K562 (cell line): ENCODE data around the gene TSC1. TPM values are rescaled to one million over a fixed set of nuclear protein-coding genes. Genes with fewer than 3 reads are reported as not detected.

Experiments
- CAMTA2 ChIP-seq: fragments of 250-450 bp; sonication (Bioruptor Pico); conservative IDR thresholded peaks from 2 replicates; pipeline ENCODE4 v1.5.1; 2022
- FOXA3 ChIP-seq, 2 experiments: fragments of 450-650 bp in 1 of 2; sonication (generic) in 1 of 2; formaldehyde crosslinking; IDR thresholded peaks in 1 of 2; conservative IDR thresholded peaks in 1 of 2; 2 replicates each; pipeline versions ENCODE4 v1.4.0 to v1.8.0; 2020 to 2022; ENCODE audit warnings: mild to moderate bottlenecking in 2 of 2, missing genetic modification reagents in 1 of 2
- FOXK2 ChIP-seq, 2 experiments: fragments of 450-650 bp; IDR thresholded peaks in 1 of 2; conservative IDR thresholded peaks in 1 of 2; 2 replicates each; pipeline ENCODE4 v1.6.1; 2016; ENCODE audit warnings: low read depth in 2 of 2, mild to moderate bottlenecking in 1 of 2
- HCFC1 ChIP-seq: IDR thresholded peaks from 2 replicates; pipeline ENCODE4 v1.6.1; 2012; ENCODE audit warnings: low read depth, low read length, improper control_type of control experiment
- KLF1 ChIP-seq: fragments of 450-650 bp; IDR thresholded peaks from 2 replicates; pipeline ENCODE4 v1.6.1; 2016; ENCODE audit warnings: missing genetic modification characterization, missing compliant biosample characterization
- L3MBTL2 ChIP-seq: fragments of 450-650 bp; IDR thresholded peaks from 2 replicates; pipeline ENCODE4 v1.6.1; 2016; ENCODE audit warnings: mild to moderate bottlenecking, moderate library complexity
- MAFK ChIP-seq: IDR thresholded peaks from 2 replicates; pipeline ENCODE4 v1.6.1; 2011; ENCODE audit warnings: low read length, improper control_type of control experiment
- MAX ChIP-seq: sonication (generic); formaldehyde crosslinking; IDR thresholded peaks from 2 replicates; pipeline ENCODE4 v1.9.0; 2022; ENCODE audit warnings: mild to moderate bottlenecking, missing genetic modification reagents
- MYBL2 ChIP-seq, 2 experiments: fragments of 450-650 bp in 1 of 2; sonication (generic) in 1 of 2; formaldehyde crosslinking in 1 of 2; IDR thresholded peaks; 2 replicates each; pipeline versions ENCODE4 v1.6.1 to v1.8.1; 2017 to 2022; ENCODE audit warnings: borderline replicate concordance in 1 of 2, inconsistent platforms in 1 of 2, low read depth in 1 of 2, mild to moderate bottlenecking in 1 of 2, missing genetic modification reagents in 1 of 2, moderate library complexity in 1 of 2
- NR2C1 ChIP-seq, 2 experiments: fragments of 450-650 bp; IDR thresholded peaks; 2 replicates each; pipeline ENCODE4 v1.6.1; 2017; ENCODE audit warnings: mild to moderate bottlenecking in 2 of 2, antibody characterized with exemption in 1 of 2, inconsistent platforms in 1 of 2, missing compliant biosample characterization in 1 of 2, missing genetic modification characterization in 1 of 2
- SMAD4 ChIP-seq: fragments of 250-450 bp; sonication (Bioruptor Pico); conservative IDR thresholded peaks from 2 replicates; pipeline ENCODE4 v1.8.0; 2021; ENCODE audit warnings: inconsistent platforms, mild to moderate bottlenecking, moderate library complexity
- SREBF2 ChIP-seq: sonication (generic); formaldehyde crosslinking; IDR thresholded peaks from 2 replicates; pipeline ENCODE4 v1.4.0; 2020; ENCODE audit warnings: mild to moderate bottlenecking, missing genetic modification reagents
- TAL1 ChIP-seq: fragments of 450-650 bp; IDR thresholded peaks from 2 replicates; pipeline ENCODE4 v1.6.1; 2016; ENCODE audit warnings: mild to moderate bottlenecking
- TBP ChIP-seq: optimal IDR thresholded peaks from 2 replicates; pipeline ENCODE3; 2011; ENCODE audit warnings: low read depth, low read length, improper control_type of control experiment
- TSC22D4 ChIP-seq: fragments of 450-650 bp; IDR thresholded peaks from 2 replicates; pipeline ENCODE4 v1.6.1; 2016; ENCODE audit warnings: missing genetic modification characterization, missing biosample characterization, control low read depth
- USF1 ChIP-seq: sonication (generic); formaldehyde crosslinking; IDR thresholded peaks from 2 replicates; pipeline ENCODE4 v1.9.0; 2022; ENCODE audit warnings: mild to moderate bottlenecking, missing genetic modification reagents
- ZBTB12 ChIP-seq: fragments of 250-450 bp; sonication (Bioruptor Pico); IDR thresholded peaks from 2 replicates; pipeline ENCODE4 v1.4.0; 2020
- ZNF184 ChIP-seq: sonication (generic); formaldehyde crosslinking; IDR thresholded peaks from 2 replicates; pipeline ENCODE4 v1.5.0; 2020; ENCODE audit warnings: missing genetic modification reagents
- ZNF449 ChIP-seq: fragments of 250-450 bp; sonication (Bioruptor Pico); IDR thresholded peaks from 2 replicates; pipeline ENCODE4 v1.8.0; 2022; ENCODE audit warnings: moderate library complexity, mild to moderate bottlenecking, inconsistent platforms
- ZNF740 ChIP-seq, 3 experiments: fragments of 200-800 bp in 1 of 3; sonication (Bioruptor generic) in 1 of 3; sonication (generic) in 1 of 3; formaldehyde crosslinking in 1 of 3; IDR thresholded peaks; 2 replicates each; pipeline versions ENCODE4 v1.6.1 to v1.8.0; 2016 to 2022; ENCODE audit warnings: mild to moderate bottlenecking in 2 of 3, missing compliant biosample characterization in 2 of 3, missing genetic modification characterization in 2 of 3, missing genetic modification reagents in 1 of 3
- ZNF76 ChIP-seq: fragments of 250-450 bp; sonication (Bioruptor Pico); IDR thresholded peaks from 2 replicates; pipeline ENCODE4 v1.4.0; 2020; ENCODE audit warnings: mild to moderate bottlenecking, moderate library complexity, borderline replicate concordance
- ZNF830 ChIP-seq: fragments of 250-450 bp; sonication (Bioruptor Pico); IDR thresholded peaks from 2 replicates; pipeline ENCODE4 v1.5.0; 2021; ENCODE audit warnings: mild to moderate bottlenecking
- polyA plus RNA-seq, 8 experiments: library from polyadenylated mRNA; depleted of rRNA in 4 of 8; stranded (reverse) in 5 of 8; unstranded in 3 of 8; fragments of >200 nt; fragmentation: Nextera tagmentation in 2 of 8; fragmentation: Illumina TruSeq in 1 of 8; extraction: Ambion mirVana in 2 of 8; extraction: Trizol in 1 of 8; gene quantifications; 2 replicates each; pipeline versions ENCODE4 v1.2.1 to v1.2.3, GENCODE V29; 2011 to 2014; ENCODE audit warnings: inconsistent platforms in 1 of 8, missing spikeins in 1 of 8
- total RNA-seq, 7 experiments: library from RNA; depleted of rRNA in 6 of 7; stranded (reverse); fragments of >200 nt in 6 of 7; fragmentation: Illumina TruSeq in 2 of 7; extraction: Trizol in 2 of 7; gene quantifications; 2 replicates each; pipeline versions ENCODE4 v1.2.1 to v1.2.3, GENCODE V29; 2011 to 2021; ENCODE audit warnings: low replicate concordance in 1 of 7

Gene TSC1
- total and polyA plus RNA-seq, 9 of the 15 experiments (the other 6 are each of a cell fraction or from before 2014, with no cell fraction given), result 6.9 to 37.6 (median 18.6) TPM

- TF ChIP-seq MYBL2 (IDR thresholded peaks at IDR 0.05; ENCODE audit: low read depth) (no peak), MYBL2 (CRISPR knock-in tag; IDR thresholded peaks at IDR 0.05; ENCODE audit: borderline replicate concordance) (no peak), MAFK (no peak), ZNF740 (CRISPR knock-in tag; IDR thresholded peaks at IDR 0.05) (no peak), ZNF740 (tag; IDR thresholded peaks at IDR 0.05) (no peak), TAL1 (no peak), ZNF830 (CRISPR knock-in tag) (peak; percentile 76; the same call in 1 of the 2 replicates), NR2C1 (IDR thresholded peaks at IDR 0.05) (no peak), NR2C1 (tag; IDR thresholded peaks at IDR 0.05) (no peak), ZNF449 (no peak), SREBF2 (CRISPR knock-in tag) (no peak), KLF1 (tag) (peak; percentile 95), ZNF184 (CRISPR knock-in tag) (no peak), CAMTA2 (no peak), TBP (peak; percentile 50), TSC22D4 (no peak), FOXK2 (conservative IDR thresholded peaks at IDR 0.05 in 1 of 2, IDR thresholded peaks at IDR 0.05 in 1 of 2; ENCODE audit: low read depth in 2 of 2) (no peak), MAX (CRISPR knock-in tag) (peak; percentile 57; the same call in 1 of the 2 replicates), ZNF76 (CRISPR knock-in tag) (no peak), USF1 (CRISPR knock-in tag) (no peak; the same call in 1 of the 2 replicates), L3MBTL2 (peak; percentile 49), ZBTB12 (CRISPR knock-in tag) (peak; percentile 96), HCFC1 (peak; percentile 86), SMAD4 (CRISPR knock-in tag) (peak; percentile 74), FOXA3 (CRISPR knock-in tag; conservative IDR thresholded peaks at IDR 0.05 in 1 of 2, IDR thresholded peaks at IDR 0.05 in 1 of 2) (0 out of 4 replicates have a peak, but pooled peaks of 1 of the 2 experiments have one; percentile 57)
These were observed 66.4 kb downstream of the TSC1 start, which contains the start of gene AK8 (continued) for GRCh38 chr9:132877824-132878694.
